GM19025 (cell line): ENCODE measurements around the gene ATF6B.
"Not testable (repeated sequence)": the region's sequence is repeated elsewhere in the genome, so short reads cannot be mapped to it uniquely, and the experiment has no call there.

ENCODE experiments used
- ATAC-seq: cut with Tn5 transposase; IDR thresholded peaks from one replicate; pipeline ENCODE4 v1.9.1; 2021; ENCODE audit warnings: mild to moderate bottlenecking, low read depth, moderate library complexity; ENCODE audit not compliant: unreplicated experiment

The ATF6B gene

DNA sequence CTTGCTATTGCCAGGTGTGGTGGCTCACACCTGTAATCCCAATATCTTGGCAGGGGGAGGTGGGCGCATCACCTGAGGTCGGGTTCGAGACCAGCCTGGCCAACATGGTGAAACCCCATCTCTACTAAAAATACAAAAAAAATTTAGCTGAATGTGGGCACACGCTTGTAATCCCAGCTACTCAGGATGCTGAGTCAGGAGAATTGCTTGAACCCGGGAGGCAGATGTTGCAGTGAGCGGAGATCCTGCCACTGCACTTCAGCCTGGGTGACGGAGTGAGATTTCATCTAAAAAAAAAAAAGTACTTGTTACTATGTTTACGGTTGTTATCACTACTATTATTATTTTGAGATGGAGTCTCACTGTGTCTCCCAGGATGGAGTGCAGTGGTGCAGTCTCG, 28.8 kb upstream of the ATF6B start:
- ATAC-seq, result no peak

DNA sequence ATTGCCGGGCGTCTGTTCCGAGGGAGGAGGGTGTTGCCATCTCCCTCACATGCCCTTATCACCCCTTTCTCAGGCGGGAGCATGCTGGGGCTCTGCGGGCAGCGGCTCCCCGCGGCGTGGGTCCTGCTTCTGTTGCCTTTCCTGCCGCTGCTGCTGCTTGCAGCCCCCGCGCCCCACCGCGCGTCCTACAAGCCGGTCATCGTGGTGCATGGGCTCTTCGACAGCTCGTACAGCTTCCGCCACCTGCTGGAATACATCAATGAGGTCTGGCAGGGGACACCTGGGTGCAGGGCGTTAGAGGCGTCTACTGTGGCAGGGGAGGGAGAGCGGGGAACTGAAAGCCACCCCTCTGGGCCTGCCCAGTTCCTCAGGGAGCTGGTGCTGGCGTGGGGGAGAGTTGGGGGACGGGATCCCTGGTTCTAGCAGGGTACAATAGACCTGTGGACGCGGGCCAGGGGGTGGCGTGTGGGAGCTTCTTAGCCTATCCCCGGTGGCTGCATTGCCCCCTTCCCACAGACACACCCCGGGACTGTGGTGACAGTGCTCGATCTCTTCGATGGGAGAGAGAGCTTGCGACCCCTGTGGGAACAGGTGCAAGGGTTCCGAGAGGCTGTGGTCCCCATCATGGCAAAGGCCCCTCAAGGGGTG, 26.6 kb upstream of the ATF6B start:
- no peak for ATAC-seq

DNA sequence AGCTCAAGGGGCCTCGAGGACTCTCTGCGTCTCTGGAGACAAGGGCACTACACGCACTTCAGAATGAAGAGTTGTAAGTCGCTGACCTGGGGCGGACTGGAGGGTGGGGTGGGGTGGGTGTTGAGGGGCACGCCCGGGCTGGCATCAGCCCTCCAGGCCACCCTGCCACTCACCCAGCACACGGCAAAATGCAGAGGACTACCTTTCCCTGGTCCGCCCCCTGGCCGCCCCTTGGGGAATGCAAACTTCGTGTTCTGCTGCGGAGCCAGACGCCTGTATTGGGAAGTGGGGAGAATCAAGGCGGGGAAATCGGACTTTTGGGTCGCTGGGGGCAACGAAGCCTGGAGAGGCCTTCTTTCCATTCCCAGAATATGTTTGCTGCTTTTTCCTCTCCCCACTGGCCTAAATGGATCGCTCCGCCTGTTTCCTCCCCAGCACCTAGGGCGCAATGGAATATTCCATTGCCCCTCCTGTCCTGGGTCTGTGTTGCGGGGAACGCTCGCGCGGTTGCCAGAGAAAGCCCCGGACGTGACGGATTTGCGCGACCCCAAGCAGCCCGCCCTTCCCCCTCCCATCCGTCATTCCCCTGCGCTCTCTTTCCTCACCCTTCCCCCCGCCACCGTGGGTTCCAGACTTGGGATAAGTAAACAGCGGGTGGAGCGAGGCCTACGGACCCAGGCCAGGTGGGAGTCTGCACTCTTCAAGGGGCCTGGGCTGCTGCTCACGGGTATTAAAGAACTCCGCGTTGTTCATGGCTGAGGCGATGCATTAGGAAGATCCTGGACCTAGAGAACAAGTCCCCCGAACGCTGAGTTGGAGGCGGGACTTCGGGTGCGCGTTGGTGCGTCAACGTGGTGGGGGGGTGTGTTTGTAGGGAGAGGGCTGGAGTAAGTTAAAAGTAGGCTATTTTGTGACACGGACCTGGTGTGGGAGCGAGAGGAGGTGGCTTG, 25.8 kb upstream of the ATF6B start, which contains the start of gene PPT2:
PPT2 (plus strand) TSS at position 578 of the 950 bp plus-strand sequence. CDS start 454 bp downstream, outside the sequence.
- ATAC-seq, result no peak

- ATAC-seq, result no peak
Observed at GRCh38 chr6:32152769-32153563, 24.9 kb upstream of the ATF6B start.

DNA sequence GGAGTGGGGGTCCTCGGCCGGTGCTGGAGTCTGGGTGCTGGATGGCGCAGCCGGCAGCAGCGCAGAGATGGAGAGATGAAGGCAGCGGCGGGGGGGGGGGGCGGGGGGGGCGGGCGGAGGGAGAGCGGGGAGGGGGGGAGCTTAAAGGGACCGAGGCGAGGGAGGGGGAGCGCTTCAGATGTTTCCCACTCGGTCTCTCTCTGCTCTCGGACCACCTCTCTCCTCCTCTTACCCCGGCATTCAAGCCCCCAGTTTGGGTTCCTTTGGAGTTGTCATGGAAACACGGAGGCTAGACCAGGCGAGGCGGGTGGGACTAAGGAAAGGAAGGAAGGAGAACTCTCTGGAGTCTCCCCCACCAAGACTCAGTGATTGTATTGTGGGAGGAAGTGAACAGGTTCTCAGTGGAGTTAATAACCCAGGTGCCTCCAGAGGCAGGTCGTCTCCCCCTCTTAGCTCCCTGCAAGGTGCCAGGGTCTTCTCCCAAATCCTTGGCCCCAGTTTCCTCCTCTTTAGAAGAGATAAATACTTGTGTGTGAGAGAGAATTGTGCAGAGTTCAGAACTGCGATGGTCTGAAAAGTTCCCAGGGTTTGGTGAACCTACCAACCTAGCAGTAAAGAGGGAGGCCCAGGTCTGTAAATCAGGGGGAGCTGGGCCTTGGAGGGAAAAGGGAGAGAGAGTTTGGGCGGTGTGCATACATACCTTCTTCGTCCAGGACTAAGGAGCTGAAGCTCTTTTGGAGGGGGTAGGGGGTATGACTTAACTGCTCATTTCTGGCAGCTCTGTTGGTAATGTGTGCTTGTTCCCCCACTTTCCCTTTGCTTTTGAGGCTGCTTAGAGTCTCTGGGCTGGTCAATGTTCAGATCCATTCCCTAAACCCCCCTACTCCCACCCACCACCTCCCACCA, 24.1 kb upstream of the ATF6B start, which contains the start of gene PRRT1:
PRRT1 (minus strand) TSS at position 77 of the 906 bp plus-strand sequence. CDS start 112 bp downstream, outside the sequence.
- no peak for ATAC-seq

DNA sequence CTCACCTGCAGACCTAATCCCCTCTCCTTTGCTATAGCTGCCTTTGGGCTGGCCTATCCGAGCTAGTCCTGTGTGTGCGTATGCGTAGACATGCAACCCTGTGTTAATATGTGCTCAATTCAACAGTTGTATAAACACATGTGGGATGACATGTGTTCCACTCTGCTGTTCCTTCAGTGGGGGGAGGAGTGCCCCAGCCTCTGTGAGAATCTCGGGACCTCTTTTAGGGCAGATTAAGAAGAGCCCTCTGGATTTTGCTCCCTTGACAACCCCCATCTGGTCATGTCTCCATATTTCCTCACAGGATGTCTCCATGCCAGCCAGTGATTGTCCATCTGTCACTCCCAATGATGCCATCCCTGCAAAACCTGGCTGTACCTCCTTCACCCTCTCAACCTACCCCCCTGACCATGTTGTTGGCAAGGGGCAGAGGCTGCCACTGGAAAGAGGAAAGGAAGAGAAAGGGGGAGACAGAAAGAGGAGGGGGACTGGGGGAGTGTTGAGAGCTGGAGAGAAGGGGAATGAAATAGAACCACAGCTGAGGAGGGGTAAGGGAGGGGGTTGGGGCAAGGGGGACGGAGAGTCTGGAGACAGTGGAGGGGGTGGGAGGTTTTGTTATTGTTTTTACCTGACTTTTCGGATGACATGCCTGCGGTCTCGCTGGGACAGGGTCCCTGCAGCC, 23.3 kb upstream of the ATF6B start:
- ATAC-seq, result no peak

GRCh38 chr6:32149932-32150870, 22.2 kb upstream of the ATF6B start:
- ATAC-seq, result no peak

- ATAC-seq, result no peak
Observed at GRCh38 chr6:32149092-32149755, 21.2 kb upstream of the ATF6B start.

- ATAC-seq, result no peak
Observed at GRCh38 chr6:32148289-32149091, 20.4 kb upstream of the ATF6B start.

- ATAC-seq, result no peak
Observed at GRCh38 chr6:32147401-32148132, 19.5 kb upstream of the ATF6B start.

GRCh38 chr6:32146687-32147086, 18.6 kb upstream of the ATF6B start:
- no peak for ATAC-seq

- ATAC-seq, result no peak
Observed at GRCh38 chr6:32146287-32146686, 18.2 kb upstream of the ATF6B start.

GRCh38 chr6:32144238-32144637, 16.2 kb upstream of the ATF6B start:
- ATAC-seq, result not testable (repeated sequence)

GRCh38 chr6:32140420-32141046, 12.5 kb upstream of the ATF6B start:
- ATAC-seq, result no peak

- ATAC-seq, result no peak
Observed at GRCh38 chr6:32139590-32139989, 11.5 kb upstream of the ATF6B start.

DNA sequence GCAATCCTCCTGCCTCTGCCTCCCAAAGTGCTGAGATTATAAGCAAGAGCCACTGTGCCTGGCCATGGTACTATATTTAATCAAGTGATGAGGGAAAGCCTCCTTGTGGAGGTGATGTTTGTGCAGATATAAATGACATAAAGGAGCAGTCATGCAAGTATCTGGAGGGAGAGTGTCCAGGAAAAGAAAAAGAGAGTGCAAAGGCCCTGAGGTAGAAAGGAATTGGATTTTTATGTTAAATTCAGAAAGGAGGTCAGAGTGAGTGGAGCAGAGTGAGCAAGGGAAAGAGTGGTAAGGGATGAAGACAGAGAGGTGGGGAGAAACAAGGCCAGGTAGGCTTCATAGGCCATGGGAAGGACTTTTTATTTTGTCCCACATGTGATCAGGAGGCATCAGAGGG, 9.4 kb upstream of the ATF6B start:
- no peak for ATAC-seq
